Mucosa of descending colon (tissue), 3 donors: ENCODE measurements around the gene NBAS. TPM values are rescaled to one million over a fixed set of nuclear protein-coding genes. Genes with fewer than 3 reads are reported as not detected.

ENCODE experiments used
- ATAC-seq: fragments of 200-7000 bp; cut with Tn5 transposase; one replicate; pipeline ENCODE4 v1.9.1; 2020; ENCODE audit warnings: mild to moderate bottlenecking, moderate library complexity
- DNase-seq, 3 donors: peaks; one replicate each; pipeline ENCODE4 v3.0.0-alpha.2; 2020
- H3K36me3 ChIP-seq: fragments of 200-600 bp; one replicate; pipeline ENCODE4 v1.8.0; 2021; ENCODE audit warnings: low read depth, mild to moderate bottlenecking
- H3K4me1 ChIP-seq: fragments of 200-600 bp; one replicate; pipeline ENCODE4 v1.8.0; 2021; ENCODE audit warnings: low read depth, mild to moderate bottlenecking
- H3K4me3 ChIP-seq: fragments of 200-600 bp; one replicate; pipeline ENCODE4 v1.8.0; 2021; ENCODE audit warnings: mild to moderate bottlenecking
- H3K9me3 ChIP-seq: fragments of 200-600 bp; one replicate; pipeline ENCODE4 v1.8.0; 2021; ENCODE audit warnings: mild to moderate bottlenecking
- intact Hi-C, 2 donors: fragments of 100-400 bp; cut with DNase I in 1 of 2; cut with micrococcal nuclease in 1 of 2; formaldehyde crosslinking; loops; one replicate each; pipeline versions ENCODE4 v1.11.0 to v1.11.1; 2022; cut with DNase I, micrococcal nuclease
- total RNA-seq, 3 donors: library from RNA; stranded (reverse); fragmentation: NEBNext Ultra II Directional in 2 of 3; extraction: Animal tissue kit (Norgen Biotek cat#: 25700) in 2 of 3; gene quantifications; one replicate each; pipeline versions ENCODE4 v1.2.1 to v1.2.4, GENCODE V29; 2021 to 2023
- TF ChIP-seq, protein P1 (sequence below): fragments of 200-600 bp; IDR thresholded peaks from one replicate; pipeline ENCODE4 v1.8.0; 2022; ENCODE audit warnings: antibody characterized with exemption, mild to moderate bottlenecking
- donor health status: DM: no; HTN: no; CAD: no; lungs with moderate emphysema.
- donor health status: DM: no; HTN: no; CAD: no.
- donor health status: DM: no; HTN: yes; CAD: no.

NBAS gene
- total RNA-seq, 3 donors from 2014 or later: 25.8 to 50.2 (median 32.8) TPM

DNA sequence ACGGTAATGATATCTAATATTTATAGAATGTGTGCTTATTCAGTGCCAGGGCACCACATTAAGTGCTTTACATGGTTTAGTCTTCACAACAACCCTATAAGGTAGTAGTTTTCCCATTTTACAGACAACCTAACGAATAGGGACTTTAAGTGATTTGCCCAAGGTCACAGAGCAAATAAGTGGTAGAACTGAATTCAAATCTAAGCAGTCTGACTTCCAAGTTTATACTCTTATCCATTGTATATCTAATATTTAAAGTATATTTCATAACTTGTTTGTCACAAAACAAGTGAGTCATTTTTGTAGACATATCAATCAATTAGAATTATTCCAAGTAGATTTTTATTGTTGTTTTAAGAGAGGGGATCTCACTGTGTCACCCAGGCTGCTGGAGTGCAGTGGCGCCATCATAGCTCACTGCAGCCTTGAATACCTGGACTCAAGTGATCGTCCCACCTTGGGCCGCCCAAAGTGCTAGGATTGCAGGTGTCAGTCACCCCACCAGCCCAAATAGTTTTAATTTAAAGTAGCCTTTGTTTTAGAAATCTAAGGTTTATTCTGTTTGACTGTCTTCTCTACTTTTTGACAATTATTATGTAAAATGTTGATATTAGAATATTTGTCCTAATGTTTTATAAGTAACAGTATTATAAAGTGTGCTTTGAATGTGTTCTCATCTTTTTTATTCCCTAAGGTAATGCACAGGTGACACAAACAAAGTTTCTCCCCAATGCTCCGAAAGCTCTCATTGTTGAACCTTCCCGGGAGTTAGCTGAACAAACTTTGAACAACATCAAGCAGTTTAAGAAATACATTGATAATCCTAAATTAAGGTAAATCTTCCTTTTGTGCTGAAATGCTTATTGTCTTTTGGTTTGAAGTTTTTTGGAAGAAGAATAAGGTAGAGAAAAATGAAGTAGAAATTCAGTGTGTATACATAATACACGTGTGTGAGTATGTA lies 45.6 kb upstream of the NBAS start:
- Histone ChIP-seq H3K4me1 (no peaks in the 10 kb centered on the region), H3K36me3 (peaks cover 39% of the 10 kb centered on the region), H3K4me3 (no peak overlapping the region), H3K9me3 (no peaks in the 10 kb centered on the region)
- TF ChIP-seq, protein P1, sequence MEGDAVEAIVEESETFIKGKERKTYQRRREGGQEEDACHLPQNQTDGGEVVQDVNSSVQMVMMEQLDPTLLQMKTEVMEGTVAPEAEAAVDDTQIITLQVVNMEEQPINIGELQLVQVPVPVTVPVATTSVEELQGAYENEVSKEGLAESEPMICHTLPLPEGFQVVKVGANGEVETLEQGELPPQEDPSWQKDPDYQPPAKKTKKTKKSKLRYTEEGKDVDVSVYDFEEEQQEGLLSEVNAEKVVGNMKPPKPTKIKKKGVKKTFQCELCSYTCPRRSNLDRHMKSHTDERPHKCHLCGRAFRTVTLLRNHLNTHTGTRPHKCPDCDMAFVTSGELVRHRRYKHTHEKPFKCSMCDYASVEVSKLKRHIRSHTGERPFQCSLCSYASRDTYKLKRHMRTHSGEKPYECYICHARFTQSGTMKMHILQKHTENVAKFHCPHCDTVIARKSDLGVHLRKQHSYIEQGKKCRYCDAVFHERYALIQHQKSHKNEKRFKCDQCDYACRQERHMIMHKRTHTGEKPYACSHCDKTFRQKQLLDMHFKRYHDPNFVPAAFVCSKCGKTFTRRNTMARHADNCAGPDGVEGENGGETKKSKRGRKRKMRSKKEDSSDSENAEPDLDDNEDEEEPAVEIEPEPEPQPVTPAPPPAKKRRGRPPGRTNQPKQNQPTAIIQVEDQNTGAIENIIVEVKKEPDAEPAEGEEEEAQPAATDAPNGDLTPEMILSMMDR: no peak
- ATAC-seq (no peak), DNase-seq (no peak)
- intact Hi-C loops: no loop called here

DNA sequence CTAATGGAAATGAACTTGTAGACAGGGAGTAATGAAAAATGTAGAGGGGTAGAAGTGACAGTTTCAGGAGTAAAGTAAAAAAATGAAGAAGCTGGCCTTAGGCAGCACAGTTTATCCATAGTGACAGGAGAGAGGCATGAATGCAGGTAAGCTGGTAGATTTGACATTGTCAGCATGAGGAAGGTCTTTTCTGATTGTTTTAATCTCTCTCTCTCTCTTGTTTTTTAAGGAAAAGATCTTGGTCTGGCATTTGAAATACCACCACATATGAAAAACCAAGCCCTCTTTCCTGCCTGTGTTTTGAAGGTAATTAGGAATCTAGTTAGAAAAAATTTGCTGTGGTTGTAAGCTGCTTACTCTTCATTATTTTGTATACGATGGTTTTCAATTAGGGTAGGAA lies 44.6 kb upstream of the NBAS start:
- DNase-seq: no peak
- Histone ChIP-seq H3K36me3 (peaks cover 39% of the 10 kb centered on the region), H3K4me3 (no peak overlapping the region), H3K4me1 (no peaks in the 10 kb centered on the region), H3K9me3 (no peaks in the 10 kb centered on the region)
- ATAC-seq: no peak
- intact Hi-C loops: no loop called here
- TF ChIP-seq, protein P1: no peak

DNA sequence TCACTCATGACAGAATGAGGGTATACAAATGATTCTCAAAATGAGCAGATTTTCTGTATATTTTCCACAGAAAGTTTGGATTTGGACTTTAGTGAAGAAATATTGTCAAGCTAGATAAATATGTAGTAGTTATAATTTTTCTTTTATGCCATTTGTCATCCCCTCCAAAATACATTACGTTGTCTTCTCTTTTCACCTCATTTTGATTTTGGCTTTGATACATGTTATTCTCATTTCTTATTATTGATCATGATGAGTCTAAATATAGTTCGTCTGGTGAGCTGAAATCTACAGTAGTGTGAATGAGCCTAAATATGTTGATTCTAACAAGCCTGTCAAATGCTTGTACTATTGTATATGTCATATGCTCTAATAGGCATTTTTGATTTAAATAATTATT lies 42.8 kb upstream of the NBAS start:
- TF ChIP-seq, protein P1: no peak
- no peak for ATAC-seq
- H3K4me1 ChIP-seq: no peaks in the 10 kb centered on the region
- intact Hi-C loops: no loop called here
- H3K9me3 ChIP-seq: no peaks in the 10 kb centered on the region
- no peak for DNase-seq
- peaks cover 50% of the 10 kb centered on the region for H3K36me3 ChIP-seq
- H3K4me3 ChIP-seq: no peak overlapping the region

DNA sequence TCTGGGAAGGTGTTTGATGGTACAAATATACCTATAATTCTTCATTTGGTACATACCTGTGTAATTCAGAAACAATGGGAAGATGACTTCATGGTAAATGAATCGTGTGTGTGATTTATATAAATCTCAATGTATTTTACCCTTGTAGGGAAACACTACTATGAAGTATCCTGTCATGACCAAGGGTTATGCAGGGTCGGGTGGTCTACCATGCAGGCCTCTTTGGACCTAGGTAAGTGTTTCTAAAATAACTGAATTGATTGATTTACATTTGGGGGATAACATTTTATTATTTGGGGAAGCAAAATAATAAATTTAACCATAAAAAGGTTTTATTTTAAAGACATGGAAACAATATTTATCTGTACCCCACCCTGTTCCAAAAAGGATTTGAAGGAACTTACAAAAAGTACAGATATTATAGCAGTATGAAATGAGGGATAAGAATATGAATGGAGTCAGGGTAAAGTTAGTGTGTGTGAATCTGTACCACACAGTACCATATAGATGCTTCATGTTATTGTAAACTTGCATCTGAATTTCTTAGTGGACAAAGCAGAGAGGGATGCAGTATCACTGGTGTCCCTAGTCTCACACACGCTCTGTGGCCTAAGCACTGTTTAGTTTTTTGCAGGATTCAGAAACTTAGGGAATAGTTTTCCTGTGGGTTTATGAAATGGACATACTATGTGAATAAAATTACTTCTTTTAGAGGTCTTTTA lies 42.1 kb upstream of the NBAS start:
- no peak for DNase-seq
- intact Hi-C loops: no loop called here
- Histone ChIP-seq H3K4me3 (no peak overlapping the region), H3K9me3 (no peaks in the 10 kb centered on the region), H3K4me1 (no peaks in the 10 kb centered on the region), H3K36me3 (peaks cover 50% of the 10 kb centered on the region)
- ATAC-seq: no peak
- TF ChIP-seq, protein P1: no peak

DNA sequence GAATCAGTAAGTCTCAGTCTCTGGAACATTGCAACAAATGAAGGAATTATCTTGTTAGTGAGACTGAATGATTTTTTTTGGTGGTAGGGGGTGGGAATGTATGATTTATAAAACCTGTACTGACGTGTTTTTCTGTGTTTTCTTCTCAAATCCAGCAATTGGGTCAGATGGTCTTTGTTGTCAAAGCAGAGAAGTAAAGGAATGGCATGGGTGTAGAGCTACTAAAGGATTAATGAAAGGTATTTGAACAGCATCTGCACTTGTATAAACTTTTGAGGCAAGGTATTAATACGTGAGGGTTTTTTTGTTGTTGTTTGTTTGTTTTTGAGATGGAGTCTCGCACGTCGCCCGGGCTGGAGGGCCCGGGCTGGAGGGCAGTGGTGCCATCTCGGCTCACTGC lies 41.3 kb upstream of the NBAS start:
- ATAC-seq (no peak), DNase-seq (no peak)
- Histone ChIP-seq H3K4me1 (no peaks in the 10 kb centered on the region), H3K9me3 (no peaks in the 10 kb centered on the region), H3K36me3 (peaks cover 47% of the 10 kb centered on the region), H3K4me3 (no peak overlapping the region)
- TF ChIP-seq, protein P1: no peak
- intact Hi-C loops: no loop called here
